HG03460 (cell line): ENCODE data around the gene PDF.
"Not testable (repeated sequence)": the region's sequence is repeated elsewhere in the genome, so short reads cannot be mapped to it uniquely, and the experiment has no call there.

Source experiments
- ATAC-seq: cut with Tn5 transposase; IDR thresholded peaks from one replicate; pipeline ENCODE4 v1.9.1; 2021; ENCODE audit not compliant: unreplicated experiment

Gene PDF

GRCh38 chr16:69318177-69318910 lies 12.0 kb downstream of the PDF start:
- no peak for ATAC-seq

- ATAC-seq: no peak
These were observed 13.8 kb downstream of the PDF start for GRCh38 chr16:69316595-69317034.

- ATAC-seq: no peak
These were observed 14.7 kb downstream of the PDF start for GRCh38 chr16:69315486-69316311.

GRCh38 chr16:69314534-69314933 lies 15.9 kb downstream of the PDF start:
- ATAC-seq: no peak

- ATAC-seq: no peak
These were observed 16.9 kb downstream of the PDF start for GRCh38 chr16:69313469-69313868.

GRCh38 chr16:69311533-69312387 lies 18.6 kb downstream of the PDF start:
- peak; percentile 44 for ATAC-seq

- peak; percentile 90 for ATAC-seq
These were observed 19.5 kb downstream of the PDF start, which contains the start of gene VPS4A for GRCh38 chr16:69310653-69311532. VPS4A (plus strand) TSS chr16:69311350; CDS start chr16:69311512, 162 bp downstream.

- no peak for ATAC-seq
These were observed 21.1 kb downstream of the PDF start for GRCh38 chr16:69309316-69309715.

- no peak for ATAC-seq
These were observed 22.5 kb downstream of the PDF start for GRCh38 chr16:69307856-69308255.

- ATAC-seq: no peak
These were observed 23.3 kb downstream of the PDF start for GRCh38 chr16:69307091-69307490.

- no peak for ATAC-seq
These were observed 24.4 kb downstream of the PDF start for GRCh38 chr16:69306031-69306430.

- ATAC-seq: no peak
These were observed 28.1 kb downstream of the PDF start for GRCh38 chr16:69302301-69302700.

- ATAC-seq: no peak
These were observed 28.5 kb downstream of the PDF start for GRCh38 chr16:69301861-69302260.

- ATAC-seq: no peak
These were observed 29.2 kb downstream of the PDF start for GRCh38 chr16:69301187-69301586.

- no peak for ATAC-seq
These were observed 32.1 kb downstream of the PDF start for GRCh38 chr16:69298261-69298660.

- not testable (repeated sequence) for ATAC-seq
These were observed 33.6 kb downstream of the PDF start for GRCh38 chr16:69296771-69297170.

GRCh38 chr16:69294051-69294450 lies 36.3 kb downstream of the PDF start:
- ATAC-seq: no peak

GRCh38 chr16:69293401-69293800 lies 37.0 kb downstream of the PDF start:
- no peak for ATAC-seq

GRCh38 chr16:69291657-69292056 lies 38.7 kb downstream of the PDF start:
- not testable (repeated sequence) for ATAC-seq
